ENCODE results near the gene AIFM3.

Gene AIFM3

DNA sequence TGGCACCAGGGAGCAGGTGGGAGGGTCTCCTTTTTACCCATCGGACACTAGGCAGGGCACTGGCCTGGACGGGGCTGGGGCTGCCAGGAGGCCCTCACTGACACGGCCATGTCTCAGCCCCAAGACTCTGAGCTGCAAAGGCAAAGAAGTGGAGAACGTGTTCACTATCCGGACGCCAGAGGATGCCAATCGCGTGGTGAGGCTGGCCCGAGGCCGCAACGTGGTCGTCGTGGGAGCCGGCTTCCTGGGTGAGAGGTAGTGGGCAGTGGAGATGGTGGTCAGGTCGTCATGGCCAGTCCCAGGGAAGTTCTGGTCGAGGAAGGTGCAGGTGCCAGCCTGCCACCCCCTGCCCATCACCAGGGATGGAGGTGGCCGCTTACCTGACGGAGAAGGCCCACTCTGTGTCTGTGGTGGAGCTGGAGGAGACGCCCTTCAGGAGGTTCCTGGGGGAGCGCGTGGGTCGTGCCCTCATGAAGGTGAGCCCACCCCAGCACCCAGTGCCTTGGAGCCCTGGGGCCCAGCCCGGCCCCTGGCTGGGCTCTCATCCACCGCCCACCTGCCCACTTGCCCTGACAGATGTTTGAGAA is 9.3 kb downstream of the AIFM3 start:
- no peak for DNase-seq

DNA sequence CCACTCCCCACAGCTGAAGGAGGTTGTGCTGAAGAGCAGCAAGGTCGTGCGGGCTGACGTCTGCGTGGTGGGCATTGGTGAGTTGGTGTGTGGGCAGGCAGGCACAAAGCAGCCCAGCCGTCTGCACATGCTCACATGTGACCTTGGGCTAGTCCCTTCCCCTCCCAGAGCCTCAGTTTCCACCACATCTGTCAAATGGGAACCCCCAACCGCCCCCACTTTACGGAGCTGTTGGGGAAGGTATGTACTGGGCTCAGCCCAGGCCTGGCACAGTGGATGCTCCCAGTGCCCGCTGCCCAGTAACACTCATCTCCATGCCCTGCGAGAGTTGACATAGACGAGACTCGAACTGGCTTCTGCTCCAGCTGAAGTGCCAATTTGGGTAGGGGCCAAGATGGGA is 10.0 kb downstream of the AIFM3 start:
- no peak for DNase-seq

DNA sequence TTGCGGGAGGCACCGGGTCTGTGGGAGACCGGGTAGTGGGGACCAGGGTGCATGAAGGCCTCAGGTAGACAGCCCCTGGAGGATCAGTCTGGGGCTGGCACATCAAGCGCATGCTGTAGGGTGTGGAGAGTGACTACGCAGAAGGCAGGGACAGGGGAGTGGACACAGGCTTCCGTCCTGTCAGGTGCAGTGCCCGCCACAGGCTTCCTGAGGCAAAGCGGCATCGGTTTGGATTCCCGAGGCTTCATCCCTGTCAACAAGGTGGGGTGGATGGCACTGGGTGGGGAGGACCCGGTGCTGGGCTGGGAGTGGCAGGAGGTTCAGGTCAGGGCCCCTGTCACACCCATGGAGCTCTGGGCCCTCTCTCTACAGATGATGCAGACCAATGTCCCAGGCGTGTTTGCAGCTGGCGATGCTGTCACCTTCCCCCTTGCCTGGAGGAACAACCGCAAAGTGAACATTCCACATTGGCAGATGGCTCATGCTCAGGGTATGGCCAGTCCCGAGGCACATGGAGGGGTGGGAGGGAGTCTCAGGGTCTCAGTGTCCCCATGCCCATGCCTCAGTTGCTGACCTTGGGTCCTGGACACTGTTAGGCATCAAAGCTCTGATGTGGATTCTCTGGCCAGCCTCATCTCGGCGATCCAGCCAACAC is 10.6 kb downstream of the AIFM3 start:
- DNase-seq: no peak

DNA sequence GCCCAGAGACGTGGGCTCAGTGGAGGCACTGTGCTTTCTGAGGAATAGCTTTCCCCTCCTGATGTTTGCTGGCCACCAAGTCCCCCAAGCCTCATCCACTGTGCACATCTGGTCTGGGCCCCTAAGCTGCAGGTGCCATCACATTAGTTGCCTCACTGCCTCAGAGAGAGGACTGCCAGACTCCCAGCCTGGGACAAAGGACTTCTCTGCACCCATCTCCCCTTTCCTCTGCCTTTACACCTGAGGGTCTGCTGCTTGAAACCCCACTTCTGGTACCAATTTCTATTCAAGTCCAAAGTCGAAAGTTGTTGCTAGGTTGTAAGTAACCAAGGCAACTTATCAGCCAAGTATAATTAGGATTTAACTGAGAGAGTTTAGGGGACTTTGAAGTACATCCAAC is 11.4 kb downstream of the AIFM3 start:
- DNase-seq: no peak

DNA sequence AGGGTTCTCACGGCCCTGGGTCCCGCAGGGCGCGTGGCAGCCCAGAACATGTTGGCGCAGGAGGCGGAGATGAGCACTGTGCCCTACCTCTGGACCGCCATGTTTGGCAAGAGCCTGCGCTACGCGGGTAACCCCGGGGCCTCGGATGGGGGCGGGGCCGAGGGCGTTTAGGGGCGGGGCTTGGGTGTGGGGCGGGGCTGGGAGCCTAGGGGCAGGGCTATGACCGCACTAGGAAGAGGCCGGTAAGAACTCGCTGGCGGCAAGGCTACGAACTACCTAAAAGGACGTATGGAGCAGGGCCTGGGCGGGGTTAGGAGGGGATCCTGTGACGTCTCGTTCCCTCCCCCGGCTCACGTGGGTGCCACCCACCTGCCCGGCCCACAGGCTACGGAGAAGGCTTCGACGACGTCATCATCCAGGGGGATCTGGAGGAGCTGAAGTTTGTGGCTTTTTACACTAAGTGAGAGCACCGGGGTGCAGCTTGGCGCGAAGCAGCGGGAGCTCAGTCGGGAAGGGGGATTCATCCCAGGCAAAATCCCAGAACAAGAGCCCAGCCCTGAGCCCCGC is 12.3 kb downstream of the AIFM3 start:
- peak; percentile 61 to 81 for DNase-seq

DNA sequence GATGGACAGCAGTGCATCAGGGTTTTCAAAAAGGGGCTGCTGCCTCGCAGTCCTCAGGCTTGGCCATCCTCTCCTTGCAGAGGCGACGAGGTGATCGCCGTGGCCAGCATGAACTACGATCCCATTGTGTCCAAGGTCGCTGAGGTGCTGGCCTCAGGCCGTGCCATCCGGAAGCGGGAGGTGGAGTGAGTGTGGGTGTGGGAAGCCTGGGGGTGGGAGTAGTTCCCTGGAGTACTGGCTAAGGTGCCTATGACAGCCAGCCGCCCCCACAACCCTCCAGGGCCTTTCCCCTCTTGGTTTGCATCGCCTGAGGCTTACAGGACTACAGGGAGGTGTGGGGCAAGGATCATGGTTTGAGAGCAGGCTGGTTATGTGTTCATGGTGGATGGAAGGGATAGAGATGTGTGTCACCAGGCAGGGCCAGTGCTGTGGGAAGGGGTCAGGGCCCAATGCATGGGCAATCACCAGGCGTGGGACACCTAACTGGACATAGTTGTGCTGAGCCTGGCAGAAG is 12.9 kb downstream of the AIFM3 start:
- DNase-seq: no peak

DNA sequence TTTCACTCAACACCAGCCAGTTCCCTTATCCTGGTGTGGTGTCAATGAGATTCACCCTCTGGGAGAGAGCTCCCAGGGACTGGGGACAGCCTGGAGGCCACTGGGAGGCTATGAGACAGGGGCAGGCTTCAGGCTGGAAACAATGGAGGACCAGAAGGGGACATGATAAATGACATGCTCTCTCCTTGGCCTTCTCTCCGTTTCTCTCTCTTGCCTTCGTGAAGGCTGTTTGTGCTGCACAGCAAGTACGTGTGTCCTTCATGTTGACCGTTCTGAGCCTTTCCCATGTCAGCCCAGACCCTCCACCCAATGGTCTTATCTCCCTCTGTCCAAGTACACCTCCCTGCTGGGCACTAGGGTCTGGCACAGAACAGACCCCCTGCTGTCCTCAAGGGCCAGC is 13.5 kb downstream of the AIFM3 start:
- no peak for DNase-seq

DNA sequence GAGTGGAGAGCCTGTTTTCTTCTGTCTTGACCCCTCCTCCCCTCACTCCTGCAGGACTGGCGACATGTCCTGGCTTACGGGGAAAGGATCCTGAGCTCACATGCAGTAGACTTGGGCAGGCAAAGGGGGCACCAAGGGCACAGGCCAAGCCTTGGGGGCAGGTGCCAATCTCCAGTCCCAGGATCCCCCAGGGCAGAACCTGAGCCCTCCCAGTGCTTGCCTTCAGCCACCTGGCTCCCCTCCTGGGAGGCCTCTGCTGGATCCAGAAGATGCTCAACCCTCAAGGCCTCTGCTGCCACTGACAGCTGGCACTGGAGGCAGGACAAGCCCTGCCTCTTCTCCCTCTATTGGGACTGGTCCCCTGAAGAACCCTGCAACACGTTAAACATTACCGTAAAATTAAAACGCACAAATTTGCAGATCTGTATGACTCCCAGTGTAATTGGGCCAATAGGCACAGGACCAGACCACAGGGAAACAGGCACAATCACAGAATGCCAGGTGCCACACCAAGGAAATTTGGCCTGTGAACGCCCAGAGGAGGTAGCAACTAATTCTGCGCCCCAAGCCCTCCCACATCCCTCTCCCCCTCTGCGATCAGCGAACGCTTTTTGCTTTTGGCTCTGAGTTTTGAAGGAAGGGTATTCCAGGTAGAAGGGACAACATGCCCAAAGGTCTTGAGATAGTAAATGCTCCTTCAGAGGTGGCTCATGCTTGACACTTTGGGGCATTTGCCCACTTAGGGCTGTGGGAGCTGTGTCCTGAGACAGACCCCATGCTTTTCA is 14.1 kb downstream of the AIFM3 start:
- DNase-seq: no peak

DNA sequence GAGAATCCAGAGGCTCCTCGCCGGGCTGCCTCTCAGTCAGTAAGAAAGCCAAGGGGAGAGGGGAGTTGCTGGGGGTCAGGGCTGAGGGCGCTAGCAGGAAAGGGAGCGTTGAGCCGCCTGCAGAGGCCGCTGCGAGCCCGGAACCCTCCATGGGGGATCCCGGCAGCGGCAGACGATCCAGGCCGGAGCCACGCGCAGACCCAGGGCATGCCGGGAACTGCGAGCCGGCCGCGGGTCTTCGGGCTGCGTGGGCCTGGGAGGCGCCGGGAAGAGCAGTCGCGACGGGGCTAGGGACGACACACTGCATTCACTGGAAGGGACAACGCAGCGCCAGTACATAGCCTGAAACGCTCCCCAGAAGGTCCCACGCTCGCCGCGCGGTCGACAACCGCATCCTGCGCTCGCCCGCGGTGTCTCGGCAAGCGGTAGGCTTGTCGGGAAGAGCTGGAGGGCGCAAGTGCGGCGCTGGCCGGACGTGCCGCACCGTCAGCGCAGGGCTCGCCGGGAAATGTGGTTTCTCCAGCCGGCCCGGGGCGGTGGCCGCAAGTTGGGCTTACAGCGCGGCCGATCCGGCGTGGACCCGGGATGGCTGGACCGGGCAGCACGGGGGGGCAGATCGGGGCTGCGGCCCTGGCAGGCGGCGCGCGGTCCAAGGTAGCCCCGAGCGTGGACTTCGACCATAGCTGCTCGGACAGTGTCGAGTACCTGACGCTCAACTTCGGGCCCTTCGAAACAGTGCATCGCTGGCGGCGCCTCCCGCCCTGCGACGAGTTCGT is 14.9 kb downstream of the AIFM3 start, which contains the start of gene LZTR1:
TSS of gene LZTR1 (plus strand) at position 511 of the 776 bp plus-strand sequence. CDS start at position 586, 75 bp downstream.
- DNase-seq: peak; percentile 67 to 74

DNA sequence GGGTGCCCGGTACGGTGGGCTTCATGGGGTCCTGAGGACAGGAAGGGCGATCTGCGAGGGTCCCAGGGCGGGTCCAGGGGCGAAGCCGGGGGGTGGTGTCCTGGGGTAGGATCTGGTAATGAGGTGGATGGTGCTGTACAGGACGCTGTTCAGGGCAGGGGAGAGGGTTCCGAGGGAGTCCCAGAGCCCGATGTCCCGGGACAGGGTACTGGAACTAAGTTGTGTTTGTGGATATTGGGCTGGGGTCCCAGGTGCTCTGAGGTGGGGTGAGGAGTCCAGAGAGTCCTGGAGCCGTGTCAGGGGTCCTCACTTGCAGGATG is 15.5 kb downstream of the AIFM3 start:
- no peak for DNase-seq

DNA sequence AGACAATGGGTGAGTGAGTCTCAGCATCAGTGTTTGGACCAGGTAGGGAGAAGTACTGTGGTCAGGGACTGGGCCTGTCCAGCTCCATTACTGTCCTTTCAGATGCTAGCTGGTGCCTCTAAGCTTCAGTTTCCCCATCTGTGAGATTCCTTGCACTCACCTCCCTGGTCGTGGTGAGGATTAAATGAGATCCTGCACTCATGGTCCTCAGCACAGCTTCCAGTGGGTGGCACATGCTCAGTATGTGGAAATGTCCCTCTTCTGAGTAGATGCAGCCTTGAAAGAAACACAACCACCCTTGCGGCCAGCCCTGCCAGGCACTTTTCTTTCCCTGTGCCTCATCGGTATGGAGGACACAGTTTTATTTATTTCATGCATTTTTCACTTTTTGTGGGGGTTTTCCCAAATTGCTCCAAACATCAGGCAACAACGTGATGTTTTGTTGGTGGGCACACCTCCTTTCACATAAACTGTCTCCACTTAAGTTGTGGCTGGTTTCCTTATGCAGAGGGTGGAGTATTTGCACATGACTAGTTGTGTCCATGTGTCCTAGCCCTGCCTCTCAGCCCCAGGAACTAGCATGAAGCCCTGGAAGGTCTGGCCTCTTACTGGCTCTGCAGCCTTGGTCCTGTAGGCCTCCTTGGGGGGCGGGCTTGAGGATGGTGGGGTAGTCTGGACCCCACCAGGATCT is 16.2 kb downstream of the AIFM3 start:
- no peak for DNase-seq

DNA sequence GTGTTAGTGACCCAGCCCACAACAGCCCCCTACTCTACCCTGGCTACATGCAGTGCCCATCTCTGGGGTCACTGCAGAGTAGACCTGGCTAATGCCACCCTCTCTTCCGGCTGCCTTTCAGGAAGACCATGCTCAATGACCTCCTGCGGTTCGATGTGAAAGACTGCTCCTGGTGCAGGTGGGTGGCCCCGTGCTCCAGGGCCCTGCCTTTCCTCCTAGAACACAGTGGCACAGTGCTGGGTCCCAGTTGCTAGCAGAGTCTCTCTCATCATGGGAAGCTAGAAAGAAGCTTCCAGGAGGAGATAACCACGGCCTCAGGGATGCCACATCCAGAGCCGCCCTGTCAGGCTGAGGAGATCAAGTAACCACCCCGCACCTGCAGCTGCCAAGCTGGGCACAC is 18.7 kb downstream of the AIFM3 start:
- DNase-seq: no peak

DNA sequence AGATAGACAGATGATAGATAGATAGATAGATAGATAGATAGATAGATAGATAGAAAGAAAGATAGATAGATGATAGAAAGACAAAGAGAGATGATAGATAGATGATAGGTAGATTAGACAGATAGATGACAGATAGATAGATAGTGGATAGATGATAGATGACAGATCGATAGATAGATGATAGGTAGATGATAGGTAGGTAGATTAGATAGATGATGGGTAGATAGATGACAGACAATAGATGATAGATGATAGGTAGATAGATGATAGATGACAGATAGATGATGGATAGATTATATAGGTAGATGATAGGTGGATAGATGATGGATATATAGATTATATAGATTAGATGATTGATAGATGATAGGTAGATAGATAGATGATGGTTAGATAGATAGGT is 19.3 kb downstream of the AIFM3 start:
- DNase-seq: no peak

DNA sequence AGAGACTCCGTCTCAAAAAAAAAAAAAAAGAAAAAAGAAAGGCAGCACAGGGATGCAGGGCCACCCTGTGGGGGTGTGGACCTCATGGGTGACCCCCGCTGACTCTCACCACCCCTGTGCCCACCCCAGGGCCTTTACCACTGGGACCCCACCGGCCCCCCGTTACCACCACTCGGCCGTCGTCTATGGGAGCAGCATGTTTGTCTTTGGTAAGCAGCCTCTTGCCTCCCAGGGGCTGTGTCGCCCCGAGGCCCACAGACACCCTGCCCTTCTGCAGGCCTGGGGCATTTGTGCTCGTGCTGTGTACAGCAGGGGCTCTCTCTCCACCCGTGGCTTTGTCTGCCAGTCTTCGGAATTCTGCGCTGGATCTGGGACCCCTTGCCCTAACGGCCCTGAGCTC is 20.3 kb downstream of the AIFM3 start:
- no peak for DNase-seq

DNA sequence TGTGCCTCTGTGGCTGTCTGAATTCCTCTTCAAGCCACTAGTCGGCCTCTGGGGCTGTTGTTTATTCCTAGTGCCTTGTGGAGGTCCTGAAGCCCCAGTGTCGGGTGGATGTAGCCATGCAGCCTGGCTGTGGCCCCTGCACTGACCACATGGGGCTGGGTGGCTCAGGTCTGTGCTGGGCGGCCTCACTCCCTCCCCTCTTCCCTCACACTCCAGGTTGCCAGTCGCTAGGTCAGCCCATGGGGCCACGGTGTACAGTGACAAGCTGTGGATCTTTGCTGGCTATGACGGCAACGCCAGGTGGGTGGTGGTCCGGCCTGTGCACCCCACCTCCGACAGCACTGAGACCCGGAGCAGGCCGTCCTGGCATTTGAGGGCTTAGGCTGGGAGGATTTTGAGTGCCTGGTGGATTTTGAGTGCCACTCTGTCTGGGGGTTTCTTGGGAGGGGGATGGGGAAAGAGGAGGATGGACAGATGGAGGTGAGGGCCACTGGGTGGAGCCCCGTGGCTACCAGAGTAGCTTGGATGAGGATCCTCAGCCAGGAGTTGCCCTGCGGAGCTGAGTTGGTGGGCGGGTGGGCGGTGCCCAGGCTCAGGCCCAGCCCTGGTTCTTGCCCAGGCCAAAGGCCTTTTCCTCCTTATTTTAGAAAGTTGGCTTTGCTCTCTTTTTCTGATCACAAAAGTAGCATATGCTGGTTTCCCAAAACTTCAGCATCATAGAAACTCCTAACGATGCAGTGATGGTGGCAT is 21.7 kb downstream of the AIFM3 start:
- no peak for DNase-seq

DNA sequence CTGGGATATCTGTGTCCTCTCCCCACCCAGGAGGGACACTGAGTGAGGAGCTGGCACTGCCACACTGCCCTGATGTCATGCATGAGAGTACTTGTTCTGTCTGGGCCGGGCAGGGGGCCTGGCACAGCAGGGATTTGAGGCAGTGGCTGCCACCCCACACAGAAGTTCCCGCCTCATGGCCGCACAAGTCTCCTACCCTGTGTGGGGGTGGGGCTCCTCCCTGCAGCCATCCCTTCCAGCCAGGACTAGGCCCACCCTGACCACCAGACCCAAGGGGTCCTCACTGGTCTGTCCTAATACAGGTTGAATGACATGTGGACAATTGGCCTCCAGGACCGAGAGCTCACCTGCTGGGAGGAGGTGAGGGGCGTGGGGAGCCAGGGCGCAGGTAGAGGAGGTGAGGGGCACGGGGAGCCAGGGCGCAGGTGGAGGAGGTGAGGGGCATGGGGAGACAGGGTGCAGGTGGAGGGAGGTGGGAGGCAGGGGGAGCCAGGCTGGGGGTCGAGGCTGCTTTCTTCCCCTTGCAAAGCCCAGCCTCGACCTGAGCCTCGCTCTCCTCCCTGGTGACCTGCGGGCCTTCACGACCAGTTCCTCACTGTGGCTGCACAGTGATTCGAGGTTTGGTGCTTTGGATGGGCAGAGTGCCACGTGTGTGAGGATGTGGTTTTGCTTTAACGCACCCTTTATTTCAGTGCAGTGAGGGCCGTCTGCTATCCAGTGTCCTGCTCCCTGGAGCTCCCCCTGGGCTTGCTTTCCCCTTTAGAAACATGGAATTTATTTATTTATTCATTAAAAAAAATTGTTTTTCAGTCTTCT is 22.5 kb downstream of the AIFM3 start:
- DNase-seq: no peak

DNA sequence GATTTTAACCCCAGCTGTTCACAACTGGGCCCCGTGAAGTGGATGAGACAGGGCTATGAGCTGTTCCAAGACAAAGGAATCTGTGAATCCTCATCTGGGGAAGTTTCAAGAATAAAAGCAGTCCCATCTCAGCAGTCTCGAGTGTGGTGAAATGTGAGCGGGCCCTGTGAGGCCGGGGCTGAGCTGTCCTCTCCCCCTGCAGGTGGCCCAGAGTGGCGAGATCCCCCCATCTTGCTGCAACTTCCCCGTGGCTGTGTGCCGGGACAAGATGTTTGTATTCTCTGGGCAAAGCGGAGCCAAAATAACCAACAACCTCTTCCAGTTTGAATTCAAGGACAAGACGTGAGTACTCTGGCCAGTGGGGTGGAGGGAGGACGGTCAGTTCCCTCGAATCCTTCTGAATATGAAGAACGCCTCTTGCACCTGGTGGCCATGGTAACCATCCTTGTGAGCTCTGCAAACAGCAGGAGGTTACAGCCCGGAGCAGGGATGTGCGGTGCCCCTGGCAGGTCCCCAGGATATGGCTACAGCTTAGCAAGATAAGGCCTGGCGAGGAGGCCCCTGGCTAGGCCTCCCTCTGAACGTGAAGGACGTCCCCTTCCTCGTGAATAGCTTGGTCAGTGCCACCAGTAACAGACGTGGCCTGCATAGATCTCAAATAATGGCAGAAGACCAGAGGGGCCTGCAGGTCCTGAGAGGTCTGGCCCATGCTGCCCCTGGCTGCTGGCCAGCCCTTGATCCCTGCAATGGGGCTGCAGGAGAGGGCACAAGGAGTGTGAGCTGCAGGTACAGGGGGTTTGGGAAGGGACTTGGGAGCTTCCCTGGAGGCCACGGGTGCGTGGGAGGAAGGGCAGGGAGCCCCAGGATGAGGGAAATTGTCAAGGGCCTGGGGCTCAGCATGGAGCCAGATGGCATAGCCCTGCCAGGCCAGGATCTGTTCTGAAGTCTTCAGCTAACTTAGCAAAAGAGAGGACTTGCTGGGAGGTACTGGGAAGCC is 23.4 kb downstream of the AIFM3 start:
- DNase-seq: no peak

DNA sequence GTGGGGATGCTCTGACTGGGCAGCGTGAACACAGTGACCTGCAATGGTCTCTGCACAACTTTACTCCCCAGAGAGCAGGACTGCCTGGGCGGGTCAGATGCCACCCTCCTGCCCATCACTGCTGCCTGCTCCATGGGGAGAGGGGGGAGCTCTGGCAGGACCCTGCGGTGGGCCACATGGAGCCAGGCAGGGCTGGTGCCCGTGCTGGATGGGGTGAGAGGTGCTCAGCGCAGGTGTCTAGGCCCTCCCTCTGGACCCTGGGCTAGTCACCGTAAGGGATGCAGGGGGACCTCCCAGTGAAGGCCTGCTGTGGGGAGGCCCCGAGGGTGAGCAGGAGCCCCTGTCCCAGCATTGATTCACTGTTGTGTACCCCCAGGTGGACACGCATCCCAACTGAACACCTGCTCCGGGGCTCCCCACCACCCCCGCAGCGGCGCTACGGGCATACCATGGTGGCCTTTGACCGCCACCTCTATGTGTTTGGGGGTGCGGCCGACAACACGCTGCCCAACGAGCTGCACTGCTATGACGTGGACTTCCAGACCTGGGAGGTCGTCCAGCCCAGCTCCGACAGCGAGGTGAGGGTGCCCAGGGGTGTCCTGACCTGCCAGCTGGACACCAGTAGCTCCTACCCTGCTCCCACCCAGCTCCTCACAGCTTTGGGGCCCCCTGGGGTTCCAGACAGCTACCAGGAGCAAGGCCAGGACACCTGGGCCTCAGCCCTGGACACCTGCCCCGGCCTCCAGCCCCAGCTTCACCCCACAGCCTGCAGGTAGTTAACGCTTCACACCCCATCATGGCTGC is 24.4 kb downstream of the AIFM3 start:
- no peak for DNase-seq

DNA sequence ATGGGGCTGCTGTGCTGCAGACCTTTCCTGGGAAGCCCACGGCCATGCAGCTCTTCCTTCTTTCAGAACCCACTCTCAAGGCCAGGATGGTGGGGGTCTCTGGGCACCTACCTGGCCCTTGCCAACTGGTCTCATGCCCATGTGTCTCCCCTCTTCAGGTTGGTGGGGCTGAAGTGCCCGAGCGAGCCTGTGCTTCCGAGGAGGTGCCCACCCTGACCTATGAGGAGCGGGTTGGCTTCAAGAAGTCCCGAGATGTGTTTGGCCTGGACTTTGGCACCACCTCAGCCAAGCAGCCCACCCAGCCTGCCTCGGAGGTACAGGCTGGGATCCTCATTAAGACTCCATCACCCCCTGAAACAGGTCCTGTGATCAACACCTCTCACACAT is 25.0 kb downstream of the AIFM3 start:
- DNase-seq: no peak
